Mesenchymal stem cell (in vitro differentiated cells and primary cell): ENCODE data around the gene FHOD1.

Source experiments
- DNase-seq: peaks from one replicate; pipeline ENCODE4 v3.0.0-alpha.2; 2013
- H2AFZ ChIP-seq: one replicate; pipeline ENCODE4 v1.6.1; 2013; ENCODE audit warnings: low read depth, mild to moderate bottlenecking, control low read depth, inconsistent platforms, low read length, moderate library complexity
- H2AK5ac ChIP-seq: 2 replicates; pipeline ENCODE4 v1.6.1; 2013; ENCODE audit warnings: low read length, moderate library complexity, mild to moderate bottlenecking, inconsistent platforms; ENCODE audit not compliant: severe bottlenecking
- H2BK120ac ChIP-seq: one replicate; pipeline ENCODE4 v1.6.1; 2013; ENCODE audit warnings: low read depth, mild to moderate bottlenecking, inconsistent platforms, low read length, moderate library complexity
- H2BK12ac ChIP-seq, 2 experiments: one replicate each; pipeline ENCODE4 v1.6.1; 2013; ENCODE audit warnings: inconsistent platforms in 2 of 2, low read length in 2 of 2, mild to moderate bottlenecking in 2 of 2, moderate library complexity in 2 of 2, control low read depth in 1 of 2
- H2BK15ac ChIP-seq: one replicate; pipeline ENCODE4 v1.6.1; 2013; ENCODE audit warnings: mild to moderate bottlenecking, low read depth, inconsistent platforms; ENCODE audit not compliant: poor library complexity, severe bottlenecking
- H2BK5ac ChIP-seq: 2 replicates; pipeline ENCODE4 v1.6.1; 2013; ENCODE audit warnings: low read depth, mild to moderate bottlenecking, low read length, control low read depth, inconsistent platforms; ENCODE audit not compliant: poor library complexity, severe bottlenecking
- H3K14ac ChIP-seq, 2 experiments: one replicate each; pipeline ENCODE4 v1.6.1; 2013; ENCODE audit warnings: inconsistent platforms in 2 of 2, low read length in 2 of 2, control low read depth in 1 of 2, mild to moderate bottlenecking in 1 of 2, moderate library complexity in 1 of 2
- H3K18ac ChIP-seq, 2 experiments: one replicate each; pipeline ENCODE4 v1.6.1; 2013; ENCODE audit warnings: inconsistent platforms in 2 of 2, low read length in 2 of 2, control low read depth in 1 of 2, low read depth in 1 of 2, mild to moderate bottlenecking in 1 of 2
- H3K23ac ChIP-seq, 2 experiments: one replicate each; pipeline ENCODE4 v1.6.1; 2013; ENCODE audit warnings: inconsistent platforms in 2 of 2, low read length in 2 of 2, mild to moderate bottlenecking in 2 of 2, moderate library complexity in 2 of 2, control low read depth in 1 of 2
- H3K27ac ChIP-seq: 2 replicates; pipeline ENCODE4 v1.5.1; 2013; ENCODE audit warnings: mild to moderate bottlenecking, moderate library complexity, low read length, control low read depth, inconsistent platforms; ENCODE audit not compliant: poor library complexity, severe bottlenecking
- H3K27me3 ChIP-seq, 2 experiments: 2 replicates each; pipeline versions ENCODE4 v1.6.1 to v1.7.0; 2013; ENCODE audit warnings: low read length in 2 of 2, mild to moderate bottlenecking in 2 of 2, moderate library complexity in 2 of 2, control low read depth in 1 of 2, inconsistent platforms in 1 of 2; ENCODE audit not compliant: control insufficient read depth in 1 of 2, insufficient read depth in 1 of 2
- H3K36me3 ChIP-seq, 2 experiments: 2 replicates each; pipeline versions ENCODE4 v1.6.1 to v1.7.0; 2013; ENCODE audit warnings: low read length in 2 of 2, control low read depth in 1 of 2, inconsistent platforms in 1 of 2, low read depth in 1 of 2, mild to moderate bottlenecking in 1 of 2; ENCODE audit not compliant: insufficient read depth in 2 of 2, control insufficient read depth in 1 of 2
- H3K4ac ChIP-seq, 2 experiments: one replicate each; pipeline ENCODE4 v1.6.1; 2013; ENCODE audit warnings: inconsistent platforms in 2 of 2, low read length in 2 of 2, mild to moderate bottlenecking in 2 of 2, moderate library complexity in 2 of 2, control low read depth in 1 of 2, low read depth in 1 of 2
- H3K4me1 ChIP-seq: 2 replicates; pipeline ENCODE4 v1.6.1; 2013; ENCODE audit warnings: low read depth, low read length, control low read depth; ENCODE audit not compliant: control insufficient read depth, insufficient read depth
- H3K4me2 ChIP-seq: 2 replicates; pipeline ENCODE4 v1.6.1; 2013; ENCODE audit warnings: low read length, mild to moderate bottlenecking, inconsistent platforms; ENCODE audit not compliant: poor library complexity, severe bottlenecking
- H3K4me3 ChIP-seq, 2 experiments: 2 replicates each; pipeline versions ENCODE4 v1.5.1 to v1.7.0; 2013; ENCODE audit warnings: low read length in 2 of 2, mild to moderate bottlenecking in 2 of 2, control low read depth in 1 of 2, low read depth in 1 of 2; ENCODE audit not compliant: insufficient read depth in 1 of 2
- H3K79me1 ChIP-seq: replicated peaks from 2 replicates; pipeline ENCODE4 v1.6.1; 2013; ENCODE audit warnings: mild to moderate bottlenecking, control low read depth, low read length, inconsistent platforms; ENCODE audit not compliant: poor library complexity, severe bottlenecking
- H3K9ac ChIP-seq: 2 replicates; pipeline ENCODE4 v1.7.0; 2013; ENCODE audit warnings: mild to moderate bottlenecking, low read length, moderate library complexity
- H3K9me3 ChIP-seq: 2 replicates; pipeline ENCODE4 v1.7.0; 2013; ENCODE audit warnings: mild to moderate bottlenecking, low read length; ENCODE audit not compliant: control insufficient read depth
- H4K8ac ChIP-seq: one replicate; pipeline ENCODE4 v1.6.1; 2013; ENCODE audit warnings: inconsistent platforms, mild to moderate bottlenecking, low read length, moderate library complexity
- H4K91ac ChIP-seq: one replicate; pipeline ENCODE4 v1.6.1; 2013; ENCODE audit warnings: mild to moderate bottlenecking, low read length, inconsistent platforms
- WGBS: methylation state at CpG from one replicate; pipeline ENCODE4 v1.1.7; 2013; ENCODE audit warnings: mixed read lengths; 5-methylcytosine and 5-hydroxymethylcytosine counted together

FHOD1 gene

DNA sequence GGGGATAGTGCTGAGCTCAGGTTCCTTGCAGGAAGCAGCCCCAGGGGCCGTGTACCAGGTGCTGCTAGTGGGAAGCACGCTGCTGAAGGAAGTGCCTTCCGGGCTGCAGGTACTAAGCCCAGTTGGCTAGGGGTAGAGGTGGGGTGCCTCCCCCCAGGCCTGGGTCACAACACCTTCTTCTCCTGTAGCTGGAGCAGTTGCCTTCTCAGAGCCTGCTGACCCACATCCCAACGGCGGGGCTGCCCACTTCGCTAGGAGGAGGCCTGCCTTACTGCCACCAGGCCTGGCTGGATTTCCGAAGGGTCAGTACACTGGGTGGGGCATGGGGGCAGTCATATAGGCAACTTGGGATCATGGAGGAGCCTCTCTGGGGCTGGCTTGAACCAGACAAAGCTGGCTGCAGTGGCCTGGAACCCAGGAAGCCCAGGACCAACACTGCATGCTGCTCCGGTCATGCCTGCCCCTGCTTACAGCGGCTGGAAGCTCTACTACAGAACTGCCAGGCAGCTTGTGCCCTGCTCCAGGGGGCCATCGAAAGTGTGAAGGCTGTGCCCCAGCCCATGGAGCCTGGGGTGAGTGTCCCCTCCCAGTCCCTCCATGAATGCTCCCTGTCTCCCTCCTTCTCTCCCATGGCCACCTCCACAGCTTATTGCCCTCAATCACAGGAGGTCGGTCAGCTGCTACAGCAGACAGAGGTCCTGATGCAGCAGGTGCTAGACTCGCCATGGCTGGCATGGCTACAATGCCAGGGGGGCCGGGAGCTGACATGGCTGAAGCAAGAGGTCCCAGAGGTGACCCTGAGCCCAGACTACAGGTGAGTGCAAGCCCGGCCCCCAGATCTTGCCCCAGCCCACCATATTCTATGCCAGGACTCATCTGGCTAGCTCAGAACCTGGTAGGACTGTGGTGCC is 34.5 kb upstream of the FHOD1 start:
- Histone ChIP-seq H3K18ac (no peak overlapping the region), H3K23ac (no peak overlapping the region), H4K91ac (no peak overlapping the region), H2AFZ (no peak overlapping the region), H4K8ac (no peak overlapping the region), H3K27me3 (no peaks in the 10 kb centered on the region), H3K4ac (no peak overlapping the region), H3K4me3 (no peak overlapping the region), H3K9ac (no peak overlapping the region), H3K79me1 (no peaks in the 10 kb centered on the region), H2BK5ac (no peak overlapping the region), H3K4me2 (no peak overlapping the region), H3K36me3 (peaks cover 23 to 73% of the 10 kb centered on the region in 2 experiments), H2BK15ac (no peak overlapping the region), H3K9me3 (no peaks in the 10 kb centered on the region), H3K4me1 (peaks cover 48% of the 10 kb centered on the region), H2BK120ac (no peak overlapping the region), H2BK12ac (no peak overlapping the region), H3K14ac (no peak overlapping the region), H2AK5ac (no peak overlapping the region), H3K27ac (no peak overlapping the region)
- DNase-seq: no peak
- 93% methylated on average over 12 of the region's 14 CpGs for WGBS

DNA sequence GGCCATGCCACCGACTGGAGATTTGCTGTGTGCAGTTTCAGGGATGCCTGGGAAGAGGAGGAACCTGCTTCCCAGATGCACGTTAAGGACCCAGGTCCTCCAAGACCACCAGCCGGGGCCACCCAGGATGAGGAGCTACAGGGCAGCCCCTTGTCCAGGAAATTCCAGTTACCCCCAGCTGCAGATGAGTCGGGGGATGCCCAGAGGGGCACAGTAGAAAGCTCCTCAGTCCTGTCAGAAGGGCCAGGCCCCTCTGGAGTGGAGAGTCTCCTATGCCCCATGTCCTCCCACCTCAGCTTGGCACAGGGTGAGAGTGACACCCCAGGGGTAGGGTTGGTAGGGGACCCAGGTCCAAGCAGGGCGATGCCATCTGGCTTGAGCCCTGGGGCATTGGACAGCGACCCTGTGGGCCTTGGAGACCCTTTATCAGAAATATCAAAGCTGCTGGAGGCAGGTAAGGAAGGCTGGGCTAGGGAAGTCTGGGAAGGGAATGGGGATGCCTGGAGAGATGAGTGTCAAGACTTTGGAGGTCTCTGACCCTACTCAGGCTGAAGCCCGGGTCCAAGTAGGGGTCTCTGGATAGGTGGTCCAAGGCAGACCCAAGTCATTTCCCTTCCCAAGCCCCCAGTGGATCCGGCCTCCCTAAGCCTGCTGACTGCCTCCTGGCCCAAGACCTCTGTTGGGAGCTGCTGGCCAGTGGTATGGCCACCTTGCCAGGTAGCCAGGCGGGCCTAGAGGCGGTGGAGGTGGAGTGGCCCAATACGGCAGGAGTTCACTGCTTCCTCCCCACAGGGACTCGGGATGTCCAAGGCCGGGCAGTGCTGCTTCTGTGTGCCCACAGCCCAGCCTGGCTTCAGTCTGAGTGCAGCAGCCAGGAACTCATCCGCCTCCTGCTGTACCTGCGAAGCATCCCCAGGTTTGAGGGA is 33.1 kb upstream of the FHOD1 start:
- Histone ChIP-seq H2AK5ac (peak overlapping the region; percentile 30), H2BK5ac (no peak overlapping the region), H2BK120ac (peak overlapping the region; percentile 9), H3K4me2 (no peak overlapping the region), H4K8ac (no peak overlapping the region), H3K27ac (no peak overlapping the region), H3K79me1 (peaks cover 3% of the 10 kb centered on the region), H3K36me3 (peaks cover 19 to 73% of the 10 kb centered on the region in 2 experiments), H3K4me3 (peak overlapping the region in 1 of 2 experiments; percentile 82), H2BK15ac (no peak overlapping the region), H3K27me3 (no peaks in the 10 kb centered on the region), H3K18ac (peak overlapping the region in 1 of 2 experiments; percentile 18), H4K91ac (peak overlapping the region; percentile 40), H2BK12ac (peak overlapping the region in 1 of 2 experiments; percentile 45), H3K4ac (no peak overlapping the region), H3K4me1 (peaks cover 45% of the 10 kb centered on the region), H3K14ac (no peak overlapping the region), H2AFZ (no peak overlapping the region), H3K9me3 (no peaks in the 10 kb centered on the region), H3K23ac (no peak overlapping the region), H3K9ac (peak overlapping the region; percentile 99)
- DNase-seq: no peak
- WGBS: 98% methylated on average over 15 of the region's 15 CpGs

DNA sequence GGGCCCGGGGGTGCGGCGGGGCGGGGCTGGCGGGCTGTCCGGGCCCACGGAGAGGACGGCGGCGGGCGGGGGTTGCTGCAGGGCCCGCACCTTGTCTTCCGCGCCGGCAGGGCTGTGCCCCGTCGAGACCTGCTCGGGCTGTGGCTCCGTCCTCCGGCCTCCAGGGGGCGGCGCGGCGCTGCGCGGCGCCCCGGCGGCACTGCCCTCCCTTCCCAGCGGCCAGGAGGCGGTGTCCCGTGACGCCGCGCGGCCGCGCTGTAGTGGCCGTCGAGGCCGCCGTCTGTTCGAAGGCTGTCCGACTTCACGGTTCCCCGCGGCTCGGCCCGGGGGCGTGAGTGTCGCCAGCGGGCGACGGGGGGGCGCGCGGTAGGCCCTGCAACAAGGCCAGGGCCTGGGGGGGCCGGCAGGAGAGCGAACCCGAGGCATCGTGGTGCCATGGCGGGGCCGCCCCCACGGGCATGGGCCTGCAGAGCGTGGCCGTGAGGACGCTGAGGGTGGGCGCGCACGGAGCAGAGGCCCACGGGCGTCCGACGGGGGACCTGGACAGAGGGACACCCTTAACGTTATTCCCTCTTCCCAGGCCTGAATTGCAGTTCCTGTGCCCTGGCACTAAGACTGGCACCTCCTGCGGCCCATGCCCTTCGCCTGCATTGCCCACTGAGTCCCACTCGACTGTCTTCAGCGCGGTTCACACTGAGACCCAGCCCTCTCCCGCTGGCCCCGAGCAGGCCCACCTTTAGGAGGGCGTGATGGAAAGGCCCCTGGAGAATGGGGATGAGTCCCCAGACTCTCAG is 32.2 kb upstream of the FHOD1 start, which contains the start of gene PLEKHG4:
Gene PLEKHG4, plus strand, starts transcription at position 237 of the 794 bp plus-strand sequence. Its CDS starts 513 bp downstream, at position 750.
- H2BK15ac ChIP-seq: peak within 1 kb of the TSS; percentile 98
- peak within 1 kb of the TSS in 1 of 2 experiments; percentile 63 for H3K23ac ChIP-seq
- H3K4me1 ChIP-seq: peaks cover 37% of the 10 kb centered on the region
- H3K4me2 ChIP-seq: peak within 1 kb of the TSS; percentile 62
- peak within 1 kb of the TSS; percentile 78 to 95 for H3K18ac ChIP-seq
- peak within 1 kb of the TSS; percentile 99 for H3K9ac ChIP-seq
- no peaks in the 10 kb centered on the region for H3K27me3 ChIP-seq
- H3K9me3 ChIP-seq: no peaks in the 10 kb centered on the region
- peak within 1 kb of the TSS; percentile 57 to 84 for H3K4me3 ChIP-seq
- peak within 1 kb of the TSS; percentile 92 for H4K91ac ChIP-seq
- peak within 1 kb of the TSS; percentile 92 for H2BK5ac ChIP-seq
- H2BK120ac ChIP-seq: peak within 1 kb of the TSS; percentile 92
- peaks cover 4% of the 10 kb centered on the region for H3K79me1 ChIP-seq
- H3K36me3 ChIP-seq: peaks cover 17 to 67% of the 10 kb centered on the region in 2 experiments
- peak within 1 kb of the TSS; percentile 70 for H2AFZ ChIP-seq
- 42% methylated on average over 70 of the region's 83 CpGs for WGBS
- H4K8ac ChIP-seq: peak within 1 kb of the TSS; percentile 97
- H2AK5ac ChIP-seq: peak within 1 kb of the TSS; percentile 55
- peak; percentile 56 for DNase-seq
- peak within 1 kb of the TSS; percentile 40 to 96 for H2BK12ac ChIP-seq
- peak within 1 kb of the TSS; percentile 99 for H3K27ac ChIP-seq
- H3K14ac ChIP-seq: peak within 1 kb of the TSS in 1 of 2 experiments; percentile 95
- H3K4ac ChIP-seq: peak within 1 kb of the TSS; percentile 75 to 94
